ENCODE measurements around the gene ATP2B1. TPM values are rescaled to one million over a fixed set of nuclear protein-coding genes. Genes with fewer than 3 reads are reported as not detected.
"Not testable (repeated sequence)": the region's sequence is repeated elsewhere in the genome, so short reads cannot be mapped to it uniquely, and the experiment has no call there.

ATP2B1 gene
- total RNA-seq (100 to 1,000 TPM; 123 to 158 TPM), total RNA-seq (189 to 354 reads per million in 2 donors)

GRCh38 chr12:89708565-89709156 is at the start of gene ATP2B1:
TSS of gene ATP2B1 (minus strand) at chr12:89708838. CDS start at chr12:89655886, 52,952 bp downstream.
- peaks cover 37% of the 10 kb centered on the region for H3K4me1 Mint-ChIP-seq
- H3K27ac Mint-ChIP-seq = peak within 1 kb of the TSS; percentile 97
- ATAC-seq (peak; percentile 62), DNase-seq (peak; percentile 79 to 82 (median 80))
- no peaks in the 10 kb centered on the region for H3K36me3 Mint-ChIP-seq (ENCODE audit: low read depth)
- no peaks in the 10 kb centered on the region for H3K9me3 ChIP-seq (ENCODE audit: control insufficient read depth, low read length, poor library complexity, severe bottlenecking)
- H3K27me3 Mint-ChIP-seq = no peaks in the 10 kb centered on the region
- H3K4me3 Mint-ChIP-seq = peak within 1 kb of the TSS; percentile 95

GRCh38 chr12:89757987-89758386 is 49.3 kb upstream of the ATP2B1 start:
- H3K36me3 Mint-ChIP-seq (ENCODE audit: low read depth); H3K4me3 Mint-ChIP-seq; ATAC-seq; H3K27me3 Mint-ChIP-seq; H3K27ac Mint-ChIP-seq; DNase-seq; H3K9me3 ChIP-seq (ENCODE audit: control insufficient read depth, low read length, poor library complexity, severe bottlenecking): not testable (repeated sequence)
- H3K4me1 Mint-ChIP-seq = peaks cover 29% of the 10 kb centered on the region

- peak overlapping the region; percentile 4 for H3K4me3 Mint-ChIP-seq
Observed at GRCh38 chr12:89756585-89757398, 48.2 kb upstream of the ATP2B1 start.

GRCh38 chr12:89756194-89756584 is 47.6 kb upstream of the ATP2B1 start:
- H3K27ac Mint-ChIP-seq = peak overlapping the region; percentile 56
- ATAC-seq (no peak), DNase-seq (no peak)
- peak overlapping the region; percentile 4 for H3K4me3 Mint-ChIP-seq
- no peaks in the 10 kb centered on the region for H3K36me3 Mint-ChIP-seq (ENCODE audit: low read depth)
- H3K4me1 Mint-ChIP-seq = peaks cover 29% of the 10 kb centered on the region
- no peaks in the 10 kb centered on the region for H3K9me3 ChIP-seq (ENCODE audit: control insufficient read depth, low read length, poor library complexity, severe bottlenecking)
- no peaks in the 10 kb centered on the region for H3K27me3 Mint-ChIP-seq

More at GRCh38 chr12:89756585-89757398, 48.2 kb upstream of the ATP2B1 start:
- no peaks in the 10 kb centered on the region for H3K36me3 Mint-ChIP-seq (ENCODE audit: low read depth)
- peaks cover 29% of the 10 kb centered on the region for H3K4me1 Mint-ChIP-seq
- ATAC-seq = peak; percentile 81
- H3K27me3 Mint-ChIP-seq = no peaks in the 10 kb centered on the region
- H3K27ac Mint-ChIP-seq = peak overlapping the region; percentile 56
- no peaks in the 10 kb centered on the region for H3K9me3 ChIP-seq (ENCODE audit: control insufficient read depth, low read length, poor library complexity, severe bottlenecking)
- DNase-seq = no peak

GRCh38 chr12:89753997-89754396 is 45.4 kb upstream of the ATP2B1 start:
- no peaks in the 10 kb centered on the region for H3K9me3 ChIP-seq (ENCODE audit: control insufficient read depth, low read length, poor library complexity, severe bottlenecking)
- no peak overlapping the region for H3K27ac Mint-ChIP-seq
- DNase-seq (no peak), ATAC-seq (no peak)
- H3K4me3 Mint-ChIP-seq = no peak overlapping the region
- peaks cover 19% of the 10 kb centered on the region for H3K4me1 Mint-ChIP-seq
- no peaks in the 10 kb centered on the region for H3K36me3 Mint-ChIP-seq (ENCODE audit: low read depth)
- H3K27me3 Mint-ChIP-seq = no peaks in the 10 kb centered on the region

- DNase-seq (no peak), ATAC-seq (no peak)
- H3K36me3 Mint-ChIP-seq (ENCODE audit: low read depth) = no peaks in the 10 kb centered on the region
- H3K27ac Mint-ChIP-seq = no peak overlapping the region
- no peaks in the 10 kb centered on the region for H3K9me3 ChIP-seq (ENCODE audit: control insufficient read depth, low read length, poor library complexity, severe bottlenecking)
- peaks cover 14% of the 10 kb centered on the region for H3K4me1 Mint-ChIP-seq
- no peak overlapping the region for H3K4me3 Mint-ChIP-seq
- H3K27me3 Mint-ChIP-seq = no peaks in the 10 kb centered on the region
Observed at GRCh38 chr12:89752341-89752740, 43.7 kb upstream of the ATP2B1 start.

- Mint-ChIP-seq H3K27ac (no peak overlapping the region), H3K4me3 (no peak overlapping the region), H3K27me3 (no peaks in the 10 kb centered on the region), H3K36me3 (ENCODE audit: low read depth) (no peaks in the 10 kb centered on the region), H3K4me1 (peaks cover 1% of the 10 kb centered on the region)
- H3K9me3 ChIP-seq (ENCODE audit: control insufficient read depth, low read length, poor library complexity, severe bottlenecking) = no peaks in the 10 kb centered on the region
- ATAC-seq = no peak
- no peak for DNase-seq
Observed at GRCh38 chr12:89750389-89751351, 42.0 kb upstream of the ATP2B1 start.

- DNase-seq (no peak), ATAC-seq (no peak)
- Mint-ChIP-seq H3K27me3 (no peaks in the 10 kb centered on the region), H3K4me1 (peaks cover 7% of the 10 kb centered on the region), H3K27ac (no peak overlapping the region), H3K36me3 (ENCODE audit: low read depth) (no peaks in the 10 kb centered on the region), H3K4me3 (no peak overlapping the region)
- no peaks in the 10 kb centered on the region for H3K9me3 ChIP-seq (ENCODE audit: control insufficient read depth, low read length, poor library complexity, severe bottlenecking)
Observed at GRCh38 chr12:89748791-89749190, 40.2 kb upstream of the ATP2B1 start.

- peak; percentile 54 for ATAC-seq
Observed at GRCh38 chr12:89745286-89745685, 36.6 kb upstream of the ATP2B1 start.

GRCh38 chr12:89742337-89743022 is 33.8 kb upstream of the ATP2B1 start:
- no peaks in the 10 kb centered on the region for H3K27me3 Mint-ChIP-seq
- no peak overlapping the region for H3K4me3 Mint-ChIP-seq
- H3K9me3 ChIP-seq (ENCODE audit: control insufficient read depth, low read length, poor library complexity, severe bottlenecking) = no peaks in the 10 kb centered on the region
- ATAC-seq (no peak), DNase-seq (no peak)
- H3K27ac Mint-ChIP-seq = no peak overlapping the region
- peaks cover 7% of the 10 kb centered on the region for H3K4me1 Mint-ChIP-seq
- H3K36me3 Mint-ChIP-seq (ENCODE audit: low read depth) = no peaks in the 10 kb centered on the region

More at GRCh38 chr12:89745286-89745685, 36.6 kb upstream of the ATP2B1 start:
- H3K36me3 Mint-ChIP-seq (ENCODE audit: low read depth) = no peaks in the 10 kb centered on the region
- DNase-seq = no peak
- H3K4me1 Mint-ChIP-seq = peaks cover 7% of the 10 kb centered on the region
- H3K27me3 Mint-ChIP-seq = no peaks in the 10 kb centered on the region
- peak overlapping the region; percentile 13 for H3K4me3 Mint-ChIP-seq
- H3K9me3 ChIP-seq (ENCODE audit: control insufficient read depth, low read length, poor library complexity, severe bottlenecking) = no peaks in the 10 kb centered on the region
- peak overlapping the region; percentile 81 for H3K27ac Mint-ChIP-seq

GRCh38 chr12:89740943-89741342 is 32.3 kb upstream of the ATP2B1 start:
- Mint-ChIP-seq H3K4me1 (peaks cover 7% of the 10 kb centered on the region), H3K27ac (no peak overlapping the region), H3K27me3 (no peaks in the 10 kb centered on the region), H3K36me3 (ENCODE audit: low read depth) (no peaks in the 10 kb centered on the region), H3K4me3 (no peak overlapping the region)
- no peaks in the 10 kb centered on the region for H3K9me3 ChIP-seq (ENCODE audit: control insufficient read depth, low read length, poor library complexity, severe bottlenecking)
- DNase-seq (no peak), ATAC-seq (no peak)

- no peaks in the 10 kb centered on the region for H3K27me3 Mint-ChIP-seq
- H3K4me1 Mint-ChIP-seq = peaks cover 12% of the 10 kb centered on the region
- H3K27ac Mint-ChIP-seq = no peak overlapping the region
- no peak overlapping the region for H3K4me3 Mint-ChIP-seq
- ATAC-seq (no peak), DNase-seq (no peak)
- no peaks in the 10 kb centered on the region for H3K36me3 Mint-ChIP-seq (ENCODE audit: low read depth)
- no peaks in the 10 kb centered on the region for H3K9me3 ChIP-seq (ENCODE audit: control insufficient read depth, low read length, poor library complexity, severe bottlenecking)
Observed at GRCh38 chr12:89736995-89737394, 28.4 kb upstream of the ATP2B1 start.
